ENCODE measurements around the gene UNC13B.
"Not testable (repeated sequence)": the region's sequence is repeated elsewhere in the genome, so short reads cannot be mapped to it uniquely, and the experiment has no call there.

Gene UNC13B

GRCh38 chr9:35395706-35396101 lies 233.9 kb downstream of the UNC13B start:
- no peak for DNase-seq

- DNase-seq = no peak
Observed at GRCh38 chr9:35396560-35397215, 234.9 kb downstream of the UNC13B start.

- DNase-seq = no peak
Observed at GRCh38 chr9:35397216-35397698, 235.4 kb downstream of the UNC13B start.

GRCh38 chr9:35397923-35398322 lies 236.1 kb downstream of the UNC13B start:
- DNase-seq = no peak

GRCh38 chr9:35398651-35399335 lies 237.0 kb downstream of the UNC13B start:
- DNase-seq = no peak

- DNase-seq = no peak
Observed at GRCh38 chr9:35404865-35405264, 243.1 kb downstream of the UNC13B start.

GRCh38 chr9:35406183-35406959 lies 244.6 kb downstream of the UNC13B start:
- no peak for DNase-seq

GRCh38 chr9:35407846-35408245 lies 246.0 kb downstream of the UNC13B start:
- DNase-seq = no peak

- DNase-seq = not testable (repeated sequence)
Observed at GRCh38 chr9:35409434-35409833, 247.6 kb downstream of the UNC13B start.

- DNase-seq = no peak
Observed at GRCh38 chr9:35414889-35415288, 253.1 kb downstream of the UNC13B start.

GRCh38 chr9:35415402-35416097 lies 253.7 kb downstream of the UNC13B start:
- DNase-seq = no peak

- no peak for DNase-seq
Observed at GRCh38 chr9:35416098-35416427, 254.3 kb downstream of the UNC13B start.

GRCh38 chr9:35422346-35422745 lies 260.5 kb downstream of the UNC13B start:
- DNase-seq = no peak

- no peak for DNase-seq
Observed at GRCh38 chr9:35422753-35423152, 260.9 kb downstream of the UNC13B start.

- no peak for DNase-seq
Observed at GRCh38 chr9:35423499-35423898, 261.7 kb downstream of the UNC13B start.

- DNase-seq = no peak
Observed at GRCh38 chr9:35424356-35425352, 262.8 kb downstream of the UNC13B start.

- no peak for DNase-seq
Observed at GRCh38 chr9:35426627-35427026, 264.8 kb downstream of the UNC13B start.

- no peak for DNase-seq
Observed at GRCh38 chr9:35431467-35431866, 269.7 kb downstream of the UNC13B start.

GRCh38 chr9:35432076-35432475 lies 270.3 kb downstream of the UNC13B start:
- DNase-seq = no peak

- DNase-seq = no peak
Observed at GRCh38 chr9:35436933-35437332, 275.1 kb downstream of the UNC13B start.

GRCh38 chr9:35446012-35446411 lies 284.2 kb downstream of the UNC13B start:
- DNase-seq = no peak

- no peak for DNase-seq
Observed at GRCh38 chr9:35448496-35448895, 286.7 kb downstream of the UNC13B start.
